Transverse colon (tissue), 4 donors: ENCODE measurements around the gene API5.

Experiments used
- EP300 ChIP-seq: sonication (generic); formaldehyde crosslinking; IDR thresholded peaks from one replicate; pipeline ENCODE4 v1.6.1; 2017; ENCODE audit warnings: antibody characterized with exemption, low read depth
- POLR2A ChIP-seq: fragments of 450-650 bp; IDR thresholded peaks from one replicate; pipeline ENCODE4 v1.6.1; 2016; ENCODE audit warnings: antibody characterized with exemption, mild to moderate bottlenecking, moderate library complexity
- POLR2AphosphoS5 ChIP-seq, 3 donors: sonication (generic); formaldehyde crosslinking; IDR thresholded peaks; one replicate each; pipeline ENCODE4 v1.6.1; 2016; ENCODE audit warnings: antibody characterized with exemption in 3 of 3
- TF ChIP-seq, protein P1 (sequence below), 5 experiments: fragments of 200-600 bp in 3 of 5; fragments of 450-650 bp in 2 of 5; sonication (generic) in 3 of 5; IDR thresholded peaks; 1 replicate in 2 of 5; 2 replicates in 3 of 5; pipeline ENCODE4 v1.5.1; 2016 to 2017; ENCODE audit warnings: antibody characterized with exemption in 5 of 5, inconsistent platforms in 3 of 5, mild to moderate bottlenecking in 2 of 5, moderate library complexity in 1 of 5

DNA sequence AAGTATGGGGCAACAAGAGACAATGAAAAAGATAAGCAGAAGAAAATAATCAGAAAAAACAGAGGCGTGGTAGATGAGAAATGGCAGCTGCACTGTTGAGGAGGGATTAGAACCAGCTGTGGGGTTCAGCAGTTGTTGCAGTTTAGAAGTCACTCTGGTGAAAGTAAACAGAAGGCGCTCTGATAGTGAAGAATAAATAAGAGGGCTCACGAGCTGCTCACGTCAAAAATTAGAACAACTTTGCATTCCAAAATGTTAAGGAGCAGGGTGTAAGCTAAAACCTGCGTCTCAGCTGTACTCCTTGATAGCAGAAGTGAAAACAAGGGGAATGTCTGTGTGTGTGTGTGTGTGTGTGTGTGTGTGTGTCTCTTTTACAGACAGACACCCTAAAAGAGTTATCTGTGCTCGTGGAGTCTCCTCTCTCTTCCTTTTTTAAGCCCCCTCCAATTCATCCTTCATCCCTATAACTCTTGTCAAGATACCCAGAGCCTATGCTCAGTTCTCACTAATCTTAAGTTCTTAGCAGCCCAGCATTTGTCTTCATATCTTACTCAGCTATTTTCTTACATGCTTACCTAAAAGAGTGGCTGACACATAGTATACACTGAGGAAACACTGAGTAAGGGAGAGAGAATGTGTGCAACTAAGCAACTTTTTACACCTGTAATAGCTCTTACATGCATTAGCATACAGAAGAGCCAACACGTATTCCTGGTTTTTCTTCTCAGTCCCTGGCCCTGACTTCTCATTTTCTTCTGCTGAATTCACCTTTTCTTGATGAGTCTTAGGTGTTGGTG, 55.8 kb downstream of the API5 start:
- TF ChIP-seq, protein P1, sequence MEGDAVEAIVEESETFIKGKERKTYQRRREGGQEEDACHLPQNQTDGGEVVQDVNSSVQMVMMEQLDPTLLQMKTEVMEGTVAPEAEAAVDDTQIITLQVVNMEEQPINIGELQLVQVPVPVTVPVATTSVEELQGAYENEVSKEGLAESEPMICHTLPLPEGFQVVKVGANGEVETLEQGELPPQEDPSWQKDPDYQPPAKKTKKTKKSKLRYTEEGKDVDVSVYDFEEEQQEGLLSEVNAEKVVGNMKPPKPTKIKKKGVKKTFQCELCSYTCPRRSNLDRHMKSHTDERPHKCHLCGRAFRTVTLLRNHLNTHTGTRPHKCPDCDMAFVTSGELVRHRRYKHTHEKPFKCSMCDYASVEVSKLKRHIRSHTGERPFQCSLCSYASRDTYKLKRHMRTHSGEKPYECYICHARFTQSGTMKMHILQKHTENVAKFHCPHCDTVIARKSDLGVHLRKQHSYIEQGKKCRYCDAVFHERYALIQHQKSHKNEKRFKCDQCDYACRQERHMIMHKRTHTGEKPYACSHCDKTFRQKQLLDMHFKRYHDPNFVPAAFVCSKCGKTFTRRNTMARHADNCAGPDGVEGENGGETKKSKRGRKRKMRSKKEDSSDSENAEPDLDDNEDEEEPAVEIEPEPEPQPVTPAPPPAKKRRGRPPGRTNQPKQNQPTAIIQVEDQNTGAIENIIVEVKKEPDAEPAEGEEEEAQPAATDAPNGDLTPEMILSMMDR (IDR thresholded peaks at IDR 0.05), result no peak
- TF ChIP-seq POLR2A (no peak), EP300 (no peak), POLR2AphosphoS5 (IDR thresholded peaks at IDR 0.05) (no peak)
